Measurements from ENCODE around the gene PIK3C3. TPM values are rescaled to one million over a fixed set of nuclear protein-coding genes. Genes with fewer than 3 reads are reported as not detected.
"Not testable (repeated sequence)": the region's sequence is repeated elsewhere in the genome, so short reads cannot be mapped to it uniquely, and the experiment has no call there.

The PIK3C3 gene
- total RNA-seq, 4 donors from 2014 or later: 20.2 to 70.7 (median 45.2) TPM

DNA sequence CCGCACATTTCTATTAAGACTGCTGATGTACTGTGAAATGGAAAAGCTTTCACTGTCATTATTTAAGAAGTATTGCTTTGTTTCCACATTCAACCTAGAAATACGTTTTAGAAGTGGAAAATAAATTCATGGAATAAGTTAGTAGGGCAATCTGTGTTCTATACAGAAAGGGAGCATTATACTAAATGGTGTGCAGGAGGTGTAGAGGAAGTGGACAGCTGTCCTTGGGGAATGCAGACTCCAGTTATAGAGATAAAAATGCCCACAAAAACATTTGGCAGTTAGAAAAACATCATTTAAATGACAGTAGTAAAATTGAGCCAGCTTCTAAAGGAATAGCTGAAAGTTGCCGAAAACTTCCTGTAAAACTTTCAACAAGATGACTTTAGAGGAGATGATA is 46.8 kb downstream of the PIK3C3 start:
- no peaks in the 10 kb centered on the region for H3K27me3 ChIP-seq
- intact Hi-C loops (cut with DNase I; ENCODE audit: low total_unique reads) (no loop called here), in situ Hi-C loops (cut with MboI; ENCODE audit: low pct_ligation_motif_present in 1 of 4, low pct_unique_long_range_greater_than_20kb in 1 of 4, low sequenced_read_pairs in 3 of 4) (no loop called here)
- 88 to 90% methylated on average over 3 of the region's 3 CpGs for WGBS, 2 donors (ENCODE audit: low coverage in 1 of 2)
- H3K9me3 ChIP-seq: no peaks in the 10 kb centered on the region
- no peaks in the 10 kb centered on the region for H3K4me1 ChIP-seq
- TF ChIP-seq EP300 (IDR thresholded peaks at IDR 0.05; ENCODE audit: low read depth) (no peak), POLR2AphosphoS5 (IDR thresholded peaks at IDR 0.05) (no peak), POLR2A (IDR thresholded peaks at IDR 0.05) (no peak)
- peaks cover 0 to 66% (median 7%) of the 10 kb centered on the region in 4 donors for H3K36me3 ChIP-seq
- H3K27ac ChIP-seq: no peak overlapping the region
- H3K4me3 ChIP-seq: no peak overlapping the region
- DNase-seq: no peak

GRCh38 chr18:42004653-42005052 is 49.6 kb downstream of the PIK3C3 start:
- Histone ChIP-seq H3K4me1 (no peaks in the 10 kb centered on the region), H3K9me3 (no peaks in the 10 kb centered on the region), H3K27ac (no peak overlapping the region), H3K4me3 (no peak overlapping the region), H3K36me3 (peaks cover 0 to 42% (median 2%) of the 10 kb centered on the region in 4 donors), H3K27me3 (no peaks in the 10 kb centered on the region)
- no peak for DNase-seq
- intact Hi-C loops (cut with DNase I; ENCODE audit: low total_unique reads): no loop called here
- in situ Hi-C loops (cut with MboI; ENCODE audit: low pct_ligation_motif_present in 1 of 4, low pct_unique_long_range_greater_than_20kb in 1 of 4, low sequenced_read_pairs in 3 of 4): no loop called here
- WGBS, 2 donors (ENCODE audit: low coverage in 1 of 2): 88 to 92% methylated on average over 1 to 2 of the region's 2 CpGs
- TF ChIP-seq, protein P1, sequence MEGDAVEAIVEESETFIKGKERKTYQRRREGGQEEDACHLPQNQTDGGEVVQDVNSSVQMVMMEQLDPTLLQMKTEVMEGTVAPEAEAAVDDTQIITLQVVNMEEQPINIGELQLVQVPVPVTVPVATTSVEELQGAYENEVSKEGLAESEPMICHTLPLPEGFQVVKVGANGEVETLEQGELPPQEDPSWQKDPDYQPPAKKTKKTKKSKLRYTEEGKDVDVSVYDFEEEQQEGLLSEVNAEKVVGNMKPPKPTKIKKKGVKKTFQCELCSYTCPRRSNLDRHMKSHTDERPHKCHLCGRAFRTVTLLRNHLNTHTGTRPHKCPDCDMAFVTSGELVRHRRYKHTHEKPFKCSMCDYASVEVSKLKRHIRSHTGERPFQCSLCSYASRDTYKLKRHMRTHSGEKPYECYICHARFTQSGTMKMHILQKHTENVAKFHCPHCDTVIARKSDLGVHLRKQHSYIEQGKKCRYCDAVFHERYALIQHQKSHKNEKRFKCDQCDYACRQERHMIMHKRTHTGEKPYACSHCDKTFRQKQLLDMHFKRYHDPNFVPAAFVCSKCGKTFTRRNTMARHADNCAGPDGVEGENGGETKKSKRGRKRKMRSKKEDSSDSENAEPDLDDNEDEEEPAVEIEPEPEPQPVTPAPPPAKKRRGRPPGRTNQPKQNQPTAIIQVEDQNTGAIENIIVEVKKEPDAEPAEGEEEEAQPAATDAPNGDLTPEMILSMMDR (IDR thresholded peaks at IDR 0.05): no peak
- no peak for TF ChIP-seq POLR2A (IDR thresholded peaks at IDR 0.05)
- no peak for TF ChIP-seq POLR2AphosphoS5 (IDR thresholded peaks at IDR 0.05)
- TF ChIP-seq EP300 (IDR thresholded peaks at IDR 0.05; ENCODE audit: low read depth): no peak

DNA sequence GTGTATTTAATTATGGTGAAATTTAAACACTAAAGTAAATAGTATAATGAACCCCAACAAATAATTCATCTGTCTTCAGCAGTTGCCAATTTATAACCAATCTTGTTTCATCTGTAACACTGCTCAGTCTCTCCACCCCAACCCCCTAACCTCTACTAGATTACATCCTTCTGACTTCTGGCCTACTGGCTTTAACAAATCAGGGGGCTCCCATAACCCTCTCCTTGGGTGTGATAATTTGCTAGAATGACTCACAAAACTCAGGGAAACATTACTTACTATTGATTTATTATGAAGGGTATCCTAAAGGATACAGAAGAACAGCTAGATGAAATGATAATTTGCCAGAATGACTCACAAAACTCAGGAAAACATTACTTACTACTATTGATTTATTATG is 50.7 kb downstream of the PIK3C3 start:
- Histone ChIP-seq H3K27ac (no peak overlapping the region), H3K36me3 (peaks cover 0 to 39% (median 5%) of the 10 kb centered on the region in 4 donors), H3K9me3 (no peaks in the 10 kb centered on the region), H3K4me1 (no peaks in the 10 kb centered on the region), H3K4me3 (no peak overlapping the region), H3K27me3 (no peaks in the 10 kb centered on the region)
- TF ChIP-seq, protein P1 (IDR thresholded peaks at IDR 0.05): no peak
- no peak for TF ChIP-seq EP300 (IDR thresholded peaks at IDR 0.05; ENCODE audit: low read depth)
- no peak for TF ChIP-seq POLR2A (IDR thresholded peaks at IDR 0.05)
- TF ChIP-seq POLR2AphosphoS5 (IDR thresholded peaks at IDR 0.05): no peak
- intact Hi-C loops (cut with DNase I; ENCODE audit: low total_unique reads) (no loop called here), in situ Hi-C loops (cut with MboI; ENCODE audit: low pct_ligation_motif_present in 1 of 4, low pct_unique_long_range_greater_than_20kb in 1 of 4, low sequenced_read_pairs in 3 of 4) (no loop called here)
- DNase-seq: no peak

DNA sequence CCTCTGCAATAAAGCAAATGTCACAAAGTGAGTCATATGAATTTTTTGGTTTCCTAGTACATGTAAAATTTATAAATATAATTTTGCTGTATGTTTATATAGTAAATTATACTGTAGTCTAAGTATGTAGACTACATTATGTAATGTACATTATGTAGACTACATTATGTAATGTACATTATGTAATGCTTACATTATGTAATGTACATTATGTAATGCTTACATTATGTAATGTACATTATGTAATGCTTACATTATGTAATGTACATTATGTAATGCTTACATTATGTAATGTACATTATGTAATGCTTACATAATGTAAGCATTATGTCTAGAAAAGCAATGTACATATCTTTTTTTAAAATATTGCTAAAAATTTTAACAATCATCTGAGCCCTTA is 54.4 kb downstream of the PIK3C3 start:
- H3K36me3 ChIP-seq: peaks cover 0 to 24% (median 6%) of the 10 kb centered on the region in 4 donors
- DNase-seq; H3K4me3 ChIP-seq; intact Hi-C loops (cut with DNase I; ENCODE audit: low total_unique reads); in situ Hi-C loops (cut with MboI; ENCODE audit: low pct_ligation_motif_present in 1 of 4, low pct_unique_long_range_greater_than_20kb in 1 of 4, low sequenced_read_pairs in 3 of 4); H3K9me3 ChIP-seq; H3K4me1 ChIP-seq; H3K27ac ChIP-seq; H3K27me3 ChIP-seq: not testable (repeated sequence)

GRCh38 chr18:42011053-42011452 is 56.0 kb downstream of the PIK3C3 start:
- Histone ChIP-seq H3K9me3 (no peaks in the 10 kb centered on the region), H3K4me1 (no peaks in the 10 kb centered on the region), H3K27me3 (no peaks in the 10 kb centered on the region), H3K27ac (no peak overlapping the region), H3K4me3 (no peak overlapping the region), H3K36me3 (peaks cover 0 to 28% (median 6%) of the 10 kb centered on the region in 4 donors)
- in situ Hi-C loops (cut with MboI; ENCODE audit: low pct_ligation_motif_present in 1 of 4, low pct_unique_long_range_greater_than_20kb in 1 of 4, low sequenced_read_pairs in 3 of 4) (no loop called here), intact Hi-C loops (cut with DNase I; ENCODE audit: low total_unique reads) (no loop called here)
- no peak for TF ChIP-seq POLR2A (IDR thresholded peaks at IDR 0.05)
- TF ChIP-seq POLR2AphosphoS5 (IDR thresholded peaks at IDR 0.05): no peak
- TF ChIP-seq, protein P1 (IDR thresholded peaks at IDR 0.05): no peak
- TF ChIP-seq EP300 (IDR thresholded peaks at IDR 0.05; ENCODE audit: low read depth): no peak
- WGBS, 2 donors (ENCODE audit: low coverage in 1 of 2): 90 to 100% methylated on average over 1 to 4 of the region's 4 CpGs
- DNase-seq: no peak
